Fibroblast of lung (primary cell): Measurements from ENCODE around the gene PLCG2. TPM values are rescaled to one million over a fixed set of nuclear protein-coding genes. Genes with fewer than 3 reads are reported as not detected.

Experiments used
- DNase-seq, 2 donors: peaks; one replicate each; pipeline versions ENCODE4 v3.0.0 to v3.0.0-alpha.2; 2010; ENCODE audit warnings: low read depth in 2 of 2
- H2AFZ ChIP-seq: 2 replicates; pipeline ENCODE4 v1.5.1; 2012; ENCODE audit warnings: low read length, control low read depth, inconsistent platforms
- H3K27ac ChIP-seq: 2 replicates; pipeline ENCODE4 v1.5.1; 2011; ENCODE audit warnings: low read length, control low read depth; ENCODE audit not compliant: insufficient read depth
- H3K27me3 ChIP-seq: 2 replicates; pipeline ENCODE4 v1.5.1; 2011; ENCODE audit warnings: mild to moderate bottlenecking, low read length; ENCODE audit not compliant: control insufficient read depth, insufficient read depth
- H3K36me3 ChIP-seq: 2 replicates; pipeline ENCODE4 v1.5.1; 2011; ENCODE audit warnings: low read length; ENCODE audit not compliant: control insufficient read depth, insufficient read depth
- H3K4me1 ChIP-seq: 2 replicates; pipeline ENCODE4 v1.5.1; 2011; ENCODE audit warnings: low read length; ENCODE audit not compliant: control insufficient read depth, insufficient read depth; ENCODE audit errors: extremely low read depth
- H3K4me2 ChIP-seq: 2 replicates; pipeline ENCODE4 v1.5.1; 2011; ENCODE audit warnings: low read length, control low read depth; ENCODE audit not compliant: insufficient read depth; ENCODE audit errors: extremely low read depth
- H3K4me3 ChIP-seq, 4 experiments: fragments of 200-600 bp in 1 of 4; sonication (generic) in 1 of 4; replicated peaks in 1 of 4; 2 replicates each; pipeline ENCODE4 v1.5.1; 2011 to 2016; ENCODE audit warnings: low read length in 4 of 4, low read depth in 3 of 4, mild to moderate bottlenecking in 3 of 4, control low read depth in 2 of 4, inconsistent platforms in 1 of 4, mixed read lengths in 1 of 4; ENCODE audit not compliant: insufficient read depth in 1 of 4; ENCODE audit errors: control extremely low read depth in 1 of 4
- H3K79me2 ChIP-seq: 2 replicates; pipeline ENCODE4 v1.5.1; 2012; ENCODE audit warnings: mild to moderate bottlenecking, low read length, inconsistent platforms; ENCODE audit not compliant: control insufficient read depth, insufficient read depth
- H3K9ac ChIP-seq: 2 replicates; pipeline ENCODE4 v1.5.1; 2011; ENCODE audit warnings: mild to moderate bottlenecking, low read length, control low read depth; ENCODE audit not compliant: insufficient read depth
- H3K9me3 ChIP-seq: 2 replicates; pipeline ENCODE4 v1.5.1; 2012; ENCODE audit warnings: low read depth, low read length; ENCODE audit not compliant: control insufficient read depth, insufficient read depth
- H4K20me1 ChIP-seq: 2 replicates; pipeline ENCODE4 v1.5.1; 2011; ENCODE audit warnings: low read length; ENCODE audit not compliant: control insufficient read depth, insufficient read depth; ENCODE audit errors: extremely low read depth
- CTCF ChIP-seq, 2 donors: IDR thresholded peaks in 1 of 2; conservative IDR thresholded peaks in 1 of 2; 1 replicate in 1 of 2; 2 replicates in 1 of 2; pipeline ENCODE4 v1.5.1; 2011 to 2012; ENCODE audit warnings: low read length in 2 of 2, control low read depth in 1 of 2, inconsistent platforms in 1 of 2, low read depth in 1 of 2, mild to moderate bottlenecking in 1 of 2
- EZH2 ChIP-seq: IDR thresholded peaks from 2 replicates; pipeline ENCODE4 v1.5.1; 2012; ENCODE audit warnings: low read length, control low read depth, mild to moderate bottlenecking; ENCODE audit errors: missing control alignments
- polyA plus RNA-seq, 2 donors: library from polyadenylated mRNA; depleted of rRNA in 1 of 2; stranded (reverse) in 1 of 2; unstranded in 1 of 2; fragments of >200 nt; gene quantifications; 2 replicates each; pipeline ENCODE4 v1.2.1, GENCODE V29; 2011 to 2012; ENCODE audit warnings: missing spikeins in 1 of 2
- total RNA-seq: library from RNA; depleted of rRNA; stranded (reverse); fragments of >200 nt; gene quantifications from 2 replicates; pipeline ENCODE4 v1.2.1, GENCODE V29; 2014

Gene PLCG2
- total and polyA plus RNA-seq, 2 donors (not counting 1 experiment from before 2014, with no cell fraction given) = 0.53 to 0.66 TPM

- no peaks in the 10 kb centered on the region for H3K4me1 ChIP-seq
- DNase-seq = no peak
- H3K4me3 ChIP-seq = no peak overlapping the region
- H3K9ac ChIP-seq = no peak overlapping the region
- H3K27me3 ChIP-seq = peaks cover 16% of the 10 kb centered on the region
- no peaks in the 10 kb centered on the region for H3K9me3 ChIP-seq
- TF ChIP-seq CTCF (conservative IDR thresholded peaks at IDR 0.05 in 1 of 2, IDR thresholded peaks at IDR 0.05 in 1 of 2; ENCODE audit: low read depth in 1 of 2, low read length in 2 of 2) = no peak
- no peak for TF ChIP-seq EZH2
- no peaks in the 10 kb centered on the region for H3K36me3 ChIP-seq
- H3K4me2 ChIP-seq = no peak overlapping the region
- no peak overlapping the region for H3K27ac ChIP-seq
- H2AFZ ChIP-seq = no peak overlapping the region
- H3K79me2 ChIP-seq = no peaks in the 10 kb centered on the region
- H4K20me1 ChIP-seq = no peaks in the 10 kb centered on the region
Observed at GRCh38 chr16:81775570-81775969, 3.5 kb upstream of the PLCG2 start.

GRCh38 chr16:81778231-81778630 lies 860 bp upstream of the PLCG2 start:
- no peak overlapping the region for H3K4me2 ChIP-seq
- H3K4me3 ChIP-seq = no peak overlapping the region
- H3K36me3 ChIP-seq = no peaks in the 10 kb centered on the region
- TF ChIP-seq CTCF (conservative IDR thresholded peaks at IDR 0.05 in 1 of 2, IDR thresholded peaks at IDR 0.05 in 1 of 2; ENCODE audit: low read depth in 1 of 2, low read length in 2 of 2) (no peak), EZH2 (no peak)
- no peak for DNase-seq
- no peak overlapping the region for H2AFZ ChIP-seq
- no peak overlapping the region for H3K9ac ChIP-seq
- peaks cover 16% of the 10 kb centered on the region for H3K27me3 ChIP-seq
- no peaks in the 10 kb centered on the region for H3K9me3 ChIP-seq
- no peaks in the 10 kb centered on the region for H3K4me1 ChIP-seq
- no peaks in the 10 kb centered on the region for H3K79me2 ChIP-seq
- H4K20me1 ChIP-seq = no peaks in the 10 kb centered on the region
- no peak overlapping the region for H3K27ac ChIP-seq

- Histone ChIP-seq H3K79me2 (no peaks in the 10 kb centered on the region), H3K4me3 (peak overlapping the region; percentile 13 to 33 (median 24)), H4K20me1 (no peaks in the 10 kb centered on the region), H3K27ac (no peak overlapping the region), H3K4me2 (peak overlapping the region; percentile 75), H3K9ac (no peak overlapping the region), H3K4me1 (no peaks in the 10 kb centered on the region), H2AFZ (peak overlapping the region; percentile 39), H3K27me3 (peaks cover 11% of the 10 kb centered on the region), H3K9me3 (no peaks in the 10 kb centered on the region), H3K36me3 (no peaks in the 10 kb centered on the region)
- DNase-seq = peak in 1 of 2 donors; percentile 8
- TF ChIP-seq EZH2 = no peak
- no peak for TF ChIP-seq CTCF (conservative IDR thresholded peaks at IDR 0.05 in 1 of 2, IDR thresholded peaks at IDR 0.05 in 1 of 2; ENCODE audit: low read depth in 1 of 2, low read length in 2 of 2)
Observed at GRCh38 chr16:81779536-81780320, 637 bp downstream of the PLCG2 start.
